Body of pancreas (tissue), 4 donors: Measurements from ENCODE around the gene ZNF184. TPM values are rescaled to one million over a fixed set of nuclear protein-coding genes. Genes with fewer than 3 reads are reported as not detected.

Experiments used
- ATAC-seq: fragments of 150-250 bp; one replicate; pipeline ENCODE4 v1.9.1; 2016
- DNase-seq, 4 donors: peaks; one replicate each; pipeline ENCODE4 v3.0.0-alpha.2; 2019
- H3K27ac ChIP-seq, 4 donors: fragments of 200-600 bp; sonication (generic); 1 replicate in 3 of 4; 2 replicates in 1 of 4; pipeline versions ENCODE4 v1.5.1 to v1.6.1; 2016 to 2019; ENCODE audit warnings: mild to moderate bottlenecking in 1 of 4, mixed read lengths in 1 of 4, moderate library complexity in 1 of 4
- H3K27me3 ChIP-seq, 2 donors: fragments of 200-600 bp; sonication (generic); one replicate each; pipeline ENCODE4 v1.6.0; 2016; ENCODE audit warnings: mild to moderate bottlenecking in 1 of 2
- H3K36me3 ChIP-seq, 2 donors: fragments of 200-600 bp; sonication (generic); replicated peaks in 1 of 2; 2 replicates each; pipeline ENCODE4 v1.5.1; 2016; ENCODE audit warnings: low read depth in 2 of 2; ENCODE audit not compliant: insufficient read depth in 1 of 2
- H3K4me1 ChIP-seq: fragments of 200-600 bp; sonication (generic); one replicate; pipeline ENCODE4 v1.6.0; 2016
- H3K4me3 ChIP-seq, 2 donors: fragments of 200-600 bp; sonication (generic); 1 replicate in 1 of 2; 2 replicates in 1 of 2; pipeline ENCODE4 v1.5.1; 2016 to 2019
- H3K9me3 ChIP-seq, 3 donors: fragments of 200-600 bp; sonication (generic); 1 replicate in 2 of 3; 2 replicates in 1 of 3; pipeline ENCODE4 v1.5.1; 2016
- POLR2A ChIP-seq, 3 donors: fragments of 450-650 bp; IDR thresholded peaks; one replicate each; pipeline ENCODE4 v1.6.1; 2016; ENCODE audit warnings: antibody characterized with exemption in 3 of 3, mild to moderate bottlenecking in 2 of 3
- WGBS, 2 donors: methylation state at CpG; one replicate each; pipeline ENCODE4 v1.1.5; 2017; 5-methylcytosine and 5-hydroxymethylcytosine counted together
- intact Hi-C: fragments of 100-400 bp; cut with DNase I; formaldehyde crosslinking; loops from one replicate; pipeline ENCODE4 v1.15.1; 2023
- total RNA-seq, 2 donors: library from RNA; depleted of rRNA; stranded (reverse); fragments of >200 nt; gene quantifications; one replicate each; pipeline ENCODE4 v1.1.0, GENCODE V29; 2016
- TF ChIP-seq, protein P1 (sequence below), 7 experiments: fragments of 450-650 bp in 4 of 7; fragments of 200-600 bp in 3 of 7; sonication (generic) in 3 of 7; IDR thresholded peaks; one replicate each; pipeline ENCODE4 v1.5.1; 2016 to 2019; ENCODE audit warnings: antibody characterized with exemption in 7 of 7

The ZNF184 gene
- total RNA-seq, 2 donors from 2014 or later, result 2.3 to 4.9 TPM

DNA sequence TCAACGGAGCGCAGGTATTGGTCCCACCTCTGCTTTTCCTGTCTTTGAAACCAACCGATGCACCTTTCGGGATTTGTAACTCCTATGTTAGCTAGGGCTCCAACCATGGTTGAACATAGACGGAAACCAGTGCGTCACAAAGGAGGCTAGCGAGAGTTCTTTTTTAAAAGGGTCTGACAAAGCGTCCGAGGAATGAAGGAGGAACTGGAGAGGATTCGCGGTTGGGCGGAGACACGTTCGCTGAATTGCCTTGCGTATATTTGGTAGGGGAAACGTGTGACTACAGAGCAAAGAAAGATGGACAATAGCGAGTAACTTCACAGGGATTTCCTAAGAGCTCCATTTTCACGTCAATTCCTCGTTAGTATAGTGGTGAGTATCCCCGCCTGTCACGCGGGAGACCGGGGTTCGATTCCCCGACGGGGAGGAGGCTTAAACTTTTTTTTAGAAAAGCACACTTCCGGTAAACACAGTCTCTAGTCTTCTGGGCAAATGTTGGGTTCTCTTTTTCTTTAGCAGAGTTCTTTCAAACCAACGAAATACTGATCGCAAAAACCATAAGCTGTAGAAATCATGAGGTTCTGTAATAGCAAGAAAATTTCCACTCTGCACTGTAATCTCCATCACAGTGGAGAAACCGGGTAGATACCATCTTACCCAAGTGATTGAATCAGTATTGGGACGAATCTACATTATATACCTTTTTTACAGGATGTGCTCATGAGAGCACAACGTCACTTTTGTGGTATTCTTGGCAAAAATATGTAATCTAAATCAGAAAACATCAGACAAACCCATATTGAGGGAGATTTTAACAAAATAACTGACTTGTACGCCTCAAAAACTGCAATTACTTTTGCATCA is 6.6 kb upstream of the ZNF184 start:
- Histone ChIP-seq H3K27me3 (no peaks in the 10 kb centered on the region), H3K4me1 (peaks cover 9% of the 10 kb centered on the region), H3K27ac (peak overlapping the region; percentile 80 to 93 (median 88)), H3K9me3 (no peaks in the 10 kb centered on the region), H3K36me3 (no peaks in the 10 kb centered on the region), H3K4me3 (peak overlapping the region; percentile 35 to 38)
- intact Hi-C loops, result no loop called here
- ATAC-seq (peak; percentile 89), DNase-seq (peak; percentile 71 to 83 (median 76))
- peak in 2 of 3 donors; percentile 34 to 38 for TF ChIP-seq POLR2A (IDR thresholded peaks at IDR 0.05)
- TF ChIP-seq, protein P1, sequence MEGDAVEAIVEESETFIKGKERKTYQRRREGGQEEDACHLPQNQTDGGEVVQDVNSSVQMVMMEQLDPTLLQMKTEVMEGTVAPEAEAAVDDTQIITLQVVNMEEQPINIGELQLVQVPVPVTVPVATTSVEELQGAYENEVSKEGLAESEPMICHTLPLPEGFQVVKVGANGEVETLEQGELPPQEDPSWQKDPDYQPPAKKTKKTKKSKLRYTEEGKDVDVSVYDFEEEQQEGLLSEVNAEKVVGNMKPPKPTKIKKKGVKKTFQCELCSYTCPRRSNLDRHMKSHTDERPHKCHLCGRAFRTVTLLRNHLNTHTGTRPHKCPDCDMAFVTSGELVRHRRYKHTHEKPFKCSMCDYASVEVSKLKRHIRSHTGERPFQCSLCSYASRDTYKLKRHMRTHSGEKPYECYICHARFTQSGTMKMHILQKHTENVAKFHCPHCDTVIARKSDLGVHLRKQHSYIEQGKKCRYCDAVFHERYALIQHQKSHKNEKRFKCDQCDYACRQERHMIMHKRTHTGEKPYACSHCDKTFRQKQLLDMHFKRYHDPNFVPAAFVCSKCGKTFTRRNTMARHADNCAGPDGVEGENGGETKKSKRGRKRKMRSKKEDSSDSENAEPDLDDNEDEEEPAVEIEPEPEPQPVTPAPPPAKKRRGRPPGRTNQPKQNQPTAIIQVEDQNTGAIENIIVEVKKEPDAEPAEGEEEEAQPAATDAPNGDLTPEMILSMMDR (IDR thresholded peaks at IDR 0.05), result no peak
- WGBS, 2 donors, result 5 to 6% methylated on average over 33 of the region's 33 CpGs

- peak in 2 of 3 donors; percentile 33 to 34 for TF ChIP-seq POLR2A (IDR thresholded peaks at IDR 0.05)
- TF ChIP-seq, protein P1 (IDR thresholded peaks at IDR 0.05), result no peak
- ATAC-seq, result peak; percentile 82
These were observed 5.9 kb upstream of the ZNF184 start for GRCh38 chr6:27478706-27479318.

DNA sequence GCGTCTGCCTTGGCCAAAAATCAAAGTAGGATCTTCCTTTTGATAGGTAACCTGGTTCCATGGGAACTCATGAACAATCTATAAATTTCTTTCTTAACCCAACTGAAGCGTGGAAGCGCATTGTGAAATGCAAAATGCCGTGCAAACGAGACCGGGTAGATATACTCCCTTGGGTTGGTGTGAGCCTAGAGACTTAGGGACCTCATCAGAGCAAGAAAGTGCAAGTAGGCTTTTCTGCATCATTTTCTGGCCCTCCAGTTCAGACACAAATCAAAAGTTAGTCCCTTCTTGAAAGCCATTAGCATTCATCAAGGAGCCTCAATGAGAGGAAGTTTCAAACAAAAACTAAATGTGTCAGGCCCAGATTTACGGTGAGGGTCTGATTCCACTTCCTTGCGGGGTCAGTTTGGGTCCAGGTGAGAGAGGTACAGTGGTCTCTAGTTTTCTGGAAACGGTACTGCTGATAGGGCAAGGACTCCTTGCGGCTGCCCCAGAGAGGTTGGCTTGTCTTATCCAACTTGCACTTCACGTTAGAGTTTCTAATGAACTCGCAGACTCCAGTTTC is 5.3 kb upstream of the ZNF184 start:
- Histone ChIP-seq H3K36me3 (no peaks in the 10 kb centered on the region), H3K27ac (peak overlapping the region; percentile 80 to 93 (median 88)), H3K4me3 (no peak overlapping the region), H3K27me3 (no peaks in the 10 kb centered on the region), H3K4me1 (peaks cover 15% of the 10 kb centered on the region), H3K9me3 (no peaks in the 10 kb centered on the region)
- 29 to 35% methylated on average over 12 of the region's 12 CpGs for WGBS, 2 donors
- ATAC-seq (peak; percentile 3), DNase-seq (no peak)
- intact Hi-C loops, result no loop called here
- TF ChIP-seq, protein P1 (IDR thresholded peaks at IDR 0.05), result no peak
- TF ChIP-seq POLR2A (IDR thresholded peaks at IDR 0.05), result no peak

More at GRCh38 chr6:27478706-27479318, 5.9 kb upstream of the ZNF184 start:
- Histone ChIP-seq H3K27me3 (no peaks in the 10 kb centered on the region), H3K9me3 (no peaks in the 10 kb centered on the region), H3K36me3 (no peaks in the 10 kb centered on the region), H3K4me3 (peak overlapping the region; percentile 35 to 38), H3K27ac (peak overlapping the region; percentile 80 to 93 (median 88)), H3K4me1 (peaks cover 15% of the 10 kb centered on the region)
- 0% methylated on average over 28 of the region's 28 CpGs for WGBS, 2 donors
- intact Hi-C loops, result no loop called here
- peak; percentile 90 to 95 (median 91) for DNase-seq

- Histone ChIP-seq H3K36me3 (no peaks in the 10 kb centered on the region), H3K27ac (no peak overlapping the region), H3K27me3 (no peaks in the 10 kb centered on the region), H3K9me3 (no peaks in the 10 kb centered on the region), H3K4me3 (no peak overlapping the region), H3K4me1 (peaks cover 15% of the 10 kb centered on the region)
- ATAC-seq (no peak), DNase-seq (no peak)
- TF ChIP-seq, protein P1 (IDR thresholded peaks at IDR 0.05), result no peak
- TF ChIP-seq POLR2A (IDR thresholded peaks at IDR 0.05), result no peak
- intact Hi-C loops, result no loop called here
- 64 to 74% methylated on average over 8 of the region's 8 CpGs for WGBS, 2 donors
These were observed 4.6 kb upstream of the ZNF184 start for GRCh38 chr6:27477318-27478013.
